Measurements from ENCODE around the gene CD79A.

DNA sequence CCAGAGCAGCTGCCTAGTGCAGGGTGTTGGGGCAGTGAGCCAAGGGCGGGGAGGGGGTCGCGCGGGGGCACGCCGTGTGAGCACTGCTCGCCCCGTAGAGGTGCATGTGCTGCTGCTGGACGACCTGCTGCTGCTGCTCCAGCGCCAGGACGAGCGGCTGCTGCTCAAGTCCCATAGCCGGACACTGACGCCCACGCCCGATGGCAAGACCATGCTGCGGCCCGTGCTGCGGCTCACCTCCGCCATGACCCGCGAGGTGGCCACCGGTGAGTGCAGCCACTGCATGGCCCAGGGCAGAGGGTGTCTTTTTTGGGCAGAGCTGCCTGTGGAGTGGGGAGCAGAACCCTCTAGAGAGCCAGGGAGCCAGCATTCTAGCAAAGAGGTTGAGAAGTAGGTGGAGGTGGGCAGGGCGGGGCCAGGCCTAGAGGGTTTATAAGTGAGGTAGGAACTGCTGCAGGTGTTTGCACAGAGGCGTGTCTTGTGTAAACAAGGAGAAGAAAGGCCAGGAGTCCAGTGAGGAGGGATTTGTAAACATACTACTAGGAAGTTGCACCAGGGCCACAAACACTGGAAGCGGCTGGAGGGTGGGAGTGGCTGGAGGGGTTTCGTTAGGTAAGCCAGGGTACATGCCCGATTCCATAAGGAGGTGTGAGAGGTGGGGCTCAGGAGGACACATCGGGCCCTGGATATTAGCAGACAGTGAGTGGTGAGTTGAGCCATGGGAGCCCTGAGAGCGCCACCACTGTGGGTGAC lies 27.2 kb downstream of the CD79A start:
- no peak for TF ChIP-seq EZH2 (IDR thresholded peaks at IDR 0.05; ENCODE audit: low read depth)
- TF ChIP-seq, protein P1, sequence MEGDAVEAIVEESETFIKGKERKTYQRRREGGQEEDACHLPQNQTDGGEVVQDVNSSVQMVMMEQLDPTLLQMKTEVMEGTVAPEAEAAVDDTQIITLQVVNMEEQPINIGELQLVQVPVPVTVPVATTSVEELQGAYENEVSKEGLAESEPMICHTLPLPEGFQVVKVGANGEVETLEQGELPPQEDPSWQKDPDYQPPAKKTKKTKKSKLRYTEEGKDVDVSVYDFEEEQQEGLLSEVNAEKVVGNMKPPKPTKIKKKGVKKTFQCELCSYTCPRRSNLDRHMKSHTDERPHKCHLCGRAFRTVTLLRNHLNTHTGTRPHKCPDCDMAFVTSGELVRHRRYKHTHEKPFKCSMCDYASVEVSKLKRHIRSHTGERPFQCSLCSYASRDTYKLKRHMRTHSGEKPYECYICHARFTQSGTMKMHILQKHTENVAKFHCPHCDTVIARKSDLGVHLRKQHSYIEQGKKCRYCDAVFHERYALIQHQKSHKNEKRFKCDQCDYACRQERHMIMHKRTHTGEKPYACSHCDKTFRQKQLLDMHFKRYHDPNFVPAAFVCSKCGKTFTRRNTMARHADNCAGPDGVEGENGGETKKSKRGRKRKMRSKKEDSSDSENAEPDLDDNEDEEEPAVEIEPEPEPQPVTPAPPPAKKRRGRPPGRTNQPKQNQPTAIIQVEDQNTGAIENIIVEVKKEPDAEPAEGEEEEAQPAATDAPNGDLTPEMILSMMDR (conservative IDR thresholded peaks at IDR 0.05), result no peak

All from PC-9 (cell line).